MCF 10A (cell line): ENCODE data around the gene MAN2C1. TPM values are rescaled to one million over a fixed set of nuclear protein-coding genes. Genes with fewer than 3 reads are reported as not detected.

Experiments
- BruUV-seq: library from RNA; stranded (reverse); fragments of 400-500 nt; replicated peaks from 2 replicates; lab custom pipeline; 2021; lab: Mats Ljungman, UMichigan
- CTCF ChIA-PET: fragments of 300-600 bp; sonication (Branson Sonifier 250); formaldehyde crosslinking; extraction: SDS; loops from one replicate; lab custom pipeline; 2021; ENCODE audit warnings: antibody characterized with exemption, inconsistent platforms; lab: Yijun Ruan, JAX
- POLR2A ChIA-PET: fragments of 300-600, 350-650 bp; sonication (Branson Sonifier 250); formaldehyde crosslinking; extraction: SDS; loops from one replicate; lab custom pipeline; 2020; ENCODE audit warnings: antibody characterized with exemption, inconsistent platforms; lab: Yijun Ruan, JAX
- DNase-seq: peaks from one replicate; pipeline ENCODE4 v3.0.0-alpha.2; 2018; ENCODE audit not compliant: unreplicated experiment
- H3K27ac Mint-ChIP-seq: one replicate; pipeline ENCODE4 v1.8.0; 2022; ENCODE audit warnings: mild to moderate bottlenecking, low read depth, mixed read lengths; ENCODE audit not compliant: unreplicated experiment
- H3K27me3 Mint-ChIP-seq: one replicate; pipeline ENCODE4 v1.8.0; 2022; ENCODE audit warnings: mixed read lengths; ENCODE audit not compliant: insufficient read depth, unreplicated experiment
- H3K36me3 Mint-ChIP-seq: one replicate; pipeline ENCODE4 v1.8.0; 2022; ENCODE audit warnings: mild to moderate bottlenecking, moderate library complexity, mixed read lengths; ENCODE audit not compliant: insufficient read depth, unreplicated experiment
- H3K4me1 Mint-ChIP-seq: one replicate; pipeline ENCODE4 v1.8.0; 2022; ENCODE audit warnings: mixed read lengths; ENCODE audit not compliant: insufficient read depth, unreplicated experiment
- H3K4me3 Mint-ChIP-seq: one replicate; pipeline ENCODE4 v1.8.0; 2022; ENCODE audit warnings: mild to moderate bottlenecking, moderate library complexity, mixed read lengths; ENCODE audit not compliant: unreplicated experiment
- H3K9me3 Mint-ChIP-seq: one replicate; pipeline ENCODE4 v1.8.0; 2022; ENCODE audit warnings: mixed read lengths; ENCODE audit not compliant: unreplicated experiment
- intact Hi-C: fragments of 100-400 bp; cut with micrococcal nuclease; formaldehyde crosslinking; loops from 2 replicates; pipeline ENCODE4 v1.14.1; 2022
- total RNA-seq: library from RNA; stranded (reverse); gene quantifications from 2 replicates; pipeline ENCODE4 v1.2.3, GENCODE V29; 2022
- TF ChIP-seq, protein P1 (sequence below): fragments of 200-600 bp; IDR thresholded peaks from one replicate; pipeline ENCODE4 v1.8.0; 2022; ENCODE audit warnings: antibody characterized with exemption, mild to moderate bottlenecking; ENCODE audit not compliant: unreplicated experiment

Gene MAN2C1
- total RNA-seq, 1 experiment from 2014 or later, result 163 TPM

GRCh38 chr15:75342221-75342620 is 26.2 kb downstream of the MAN2C1 start:
- ChIA-PET CTCF (interaction anchor here (0.7 kb wide), 1 partner anchor 589 kb away, joined by 3 read pairs; no protein-coding TSS in a partner anchor), POLR2A (interaction anchor here (0.7 kb wide), 1 partner anchor 472 kb away, joined by 3 read pairs; no protein-coding TSS in a partner anchor)
- H3K36me3 Mint-ChIP-seq, result peaks cover 4% of the 10 kb centered on the region
- H3K9me3 Mint-ChIP-seq, result no peaks in the 10 kb centered on the region
- DNase-seq, result no peak
- TF ChIP-seq, protein P1, sequence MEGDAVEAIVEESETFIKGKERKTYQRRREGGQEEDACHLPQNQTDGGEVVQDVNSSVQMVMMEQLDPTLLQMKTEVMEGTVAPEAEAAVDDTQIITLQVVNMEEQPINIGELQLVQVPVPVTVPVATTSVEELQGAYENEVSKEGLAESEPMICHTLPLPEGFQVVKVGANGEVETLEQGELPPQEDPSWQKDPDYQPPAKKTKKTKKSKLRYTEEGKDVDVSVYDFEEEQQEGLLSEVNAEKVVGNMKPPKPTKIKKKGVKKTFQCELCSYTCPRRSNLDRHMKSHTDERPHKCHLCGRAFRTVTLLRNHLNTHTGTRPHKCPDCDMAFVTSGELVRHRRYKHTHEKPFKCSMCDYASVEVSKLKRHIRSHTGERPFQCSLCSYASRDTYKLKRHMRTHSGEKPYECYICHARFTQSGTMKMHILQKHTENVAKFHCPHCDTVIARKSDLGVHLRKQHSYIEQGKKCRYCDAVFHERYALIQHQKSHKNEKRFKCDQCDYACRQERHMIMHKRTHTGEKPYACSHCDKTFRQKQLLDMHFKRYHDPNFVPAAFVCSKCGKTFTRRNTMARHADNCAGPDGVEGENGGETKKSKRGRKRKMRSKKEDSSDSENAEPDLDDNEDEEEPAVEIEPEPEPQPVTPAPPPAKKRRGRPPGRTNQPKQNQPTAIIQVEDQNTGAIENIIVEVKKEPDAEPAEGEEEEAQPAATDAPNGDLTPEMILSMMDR, result no peak
- no peak overlapping the region for H3K27ac Mint-ChIP-seq
- intact Hi-C loops, result no loop called here
- H3K4me1 Mint-ChIP-seq, result no peaks in the 10 kb centered on the region
- no peaks in the 10 kb centered on the region for H3K27me3 Mint-ChIP-seq
- H3K4me3 Mint-ChIP-seq, result no peak overlapping the region
- no TSS peak for BruUV-seq

DNA sequence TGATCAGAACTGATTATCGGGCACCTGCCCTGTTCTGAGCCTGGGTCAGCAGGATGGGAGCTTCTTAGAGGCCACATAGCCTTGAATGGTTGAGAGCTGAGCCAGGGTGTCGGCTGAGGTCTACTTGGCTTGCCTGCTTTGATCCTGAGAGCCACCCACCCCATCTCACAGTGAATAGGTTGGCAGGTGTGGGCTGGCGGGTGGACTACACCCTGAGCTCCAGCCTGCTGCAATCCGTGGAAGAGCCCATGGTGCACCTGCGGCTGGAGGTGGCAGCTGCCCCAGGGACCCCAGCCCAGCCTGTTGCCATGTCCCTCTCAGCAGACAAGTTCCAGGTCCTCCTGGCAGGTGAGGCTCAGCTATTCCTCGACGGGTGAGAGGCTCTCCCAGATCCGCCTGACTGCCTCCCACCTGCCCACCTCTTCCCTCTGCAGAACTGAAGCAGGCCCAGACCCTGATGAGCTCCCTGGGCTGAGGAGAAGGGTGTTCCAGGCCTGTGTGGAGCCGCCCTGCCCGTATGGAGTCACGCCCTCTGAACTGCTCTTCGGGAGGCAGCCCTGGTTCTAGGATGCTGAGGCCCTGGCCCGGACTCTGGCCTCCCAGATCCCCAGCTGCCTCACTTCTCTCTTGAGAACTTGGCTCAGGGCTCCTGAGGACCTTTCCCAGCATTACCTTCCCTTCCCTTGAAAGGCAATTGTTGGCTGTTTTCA is 28.7 kb downstream of the MAN2C1 start:
- Mint-ChIP-seq H3K36me3 (peaks cover 4% of the 10 kb centered on the region), H3K4me1 (peaks cover 5% of the 10 kb centered on the region), H3K9me3 (no peaks in the 10 kb centered on the region), H3K27ac (no peak overlapping the region), H3K4me3 (no peak overlapping the region), H3K27me3 (no peaks in the 10 kb centered on the region)
- ChIA-PET POLR2A (no interaction called here), CTCF (interaction anchor here (0.6 kb wide), 1 partner anchor 1810 kb away, joined by 4 read pairs; no protein-coding TSS in a partner anchor)
- intact Hi-C loops, result no loop called here
- no peak for DNase-seq
- TF ChIP-seq, protein P1, result no peak
- BruUV-seq, result TSS peak; percentile 24

- CTCF ChIA-PET, result no interaction called here
Observed at GRCh38 chr15:75338661-75339240, 29.7 kb downstream of the MAN2C1 start.

More at GRCh38 chr15:75338661-75339240, 29.7 kb downstream of the MAN2C1 start:
- TF ChIP-seq, protein P1, result no peak
- Mint-ChIP-seq H3K4me3 (no peak overlapping the region), H3K9me3 (no peaks in the 10 kb centered on the region), H3K27me3 (no peaks in the 10 kb centered on the region), H3K36me3 (peaks cover 4% of the 10 kb centered on the region), H3K27ac (no peak overlapping the region), H3K4me1 (peaks cover 5% of the 10 kb centered on the region)
- no TSS peak for BruUV-seq
- intact Hi-C loops, result no loop called here
- POLR2A ChIA-PET, result no interaction called here
- DNase-seq, result no peak
